NCI-H1436 (cell line): ENCODE data around the gene GPR4.

Experiments used
- DNase-seq: peaks from one replicate; lab custom pipeline; 2025; lab: John Stamatoyannopoulos, UW

The GPR4 gene

DNA sequence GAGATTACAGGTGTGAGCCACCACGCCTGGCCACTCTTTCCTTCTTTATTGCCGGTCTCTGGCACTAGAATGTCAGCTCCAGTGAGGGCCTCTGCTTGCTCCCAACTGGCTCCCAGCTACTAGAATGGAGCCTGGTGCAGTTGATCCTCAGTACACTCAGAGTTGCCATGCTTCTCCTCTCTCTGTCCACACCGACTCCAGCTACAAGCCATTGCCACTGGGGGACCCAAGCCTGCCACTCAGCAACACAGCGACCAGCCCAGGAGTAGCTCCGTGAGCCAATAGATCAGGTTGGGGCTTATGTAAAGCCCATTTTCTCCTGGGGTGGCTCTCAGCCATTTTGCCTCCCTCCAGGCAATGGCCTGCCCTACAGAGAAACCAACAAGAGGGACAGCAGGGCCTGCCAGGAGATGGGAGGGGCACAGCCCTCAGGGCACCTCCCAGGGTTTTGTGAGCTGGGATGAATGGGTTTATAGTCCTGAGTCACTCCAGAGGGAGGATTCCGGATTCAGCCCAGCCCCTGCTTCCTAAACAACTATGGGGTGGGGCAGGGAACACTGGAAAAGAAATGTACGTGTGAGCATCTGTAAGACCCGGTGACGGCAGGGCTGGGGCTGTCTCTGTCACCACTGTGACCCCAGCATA lies 53.9 kb downstream of the GPR4 start:
- DNase-seq = no peak

DNA sequence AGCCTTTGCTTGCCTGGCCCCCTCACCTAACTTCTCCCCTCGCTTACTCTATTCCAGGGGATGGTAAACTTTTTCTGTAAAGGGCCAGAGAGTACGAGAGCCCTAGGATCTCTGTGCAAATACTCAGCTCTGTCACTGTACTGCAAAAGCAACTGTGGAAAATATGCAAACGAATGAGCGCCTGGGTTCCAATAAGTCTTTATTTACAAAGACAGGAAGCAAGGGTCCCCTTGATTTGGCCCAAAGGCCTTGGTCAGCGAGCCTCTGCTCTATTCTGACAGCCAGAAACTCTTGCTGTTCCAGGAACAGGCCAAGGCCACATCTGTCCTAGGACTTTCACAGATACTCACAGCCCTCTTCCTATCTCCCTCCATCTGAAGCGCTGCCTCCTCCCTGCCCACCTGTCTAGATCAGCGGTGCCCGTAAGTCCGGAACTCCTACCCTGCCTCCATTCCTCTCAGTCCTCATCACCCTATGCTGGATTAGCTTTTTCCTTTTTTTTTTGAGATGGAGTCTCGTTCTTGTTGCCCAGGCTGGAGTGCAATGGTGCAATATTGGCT lies 54.7 kb downstream of the GPR4 start:
- no peak for DNase-seq

DNA sequence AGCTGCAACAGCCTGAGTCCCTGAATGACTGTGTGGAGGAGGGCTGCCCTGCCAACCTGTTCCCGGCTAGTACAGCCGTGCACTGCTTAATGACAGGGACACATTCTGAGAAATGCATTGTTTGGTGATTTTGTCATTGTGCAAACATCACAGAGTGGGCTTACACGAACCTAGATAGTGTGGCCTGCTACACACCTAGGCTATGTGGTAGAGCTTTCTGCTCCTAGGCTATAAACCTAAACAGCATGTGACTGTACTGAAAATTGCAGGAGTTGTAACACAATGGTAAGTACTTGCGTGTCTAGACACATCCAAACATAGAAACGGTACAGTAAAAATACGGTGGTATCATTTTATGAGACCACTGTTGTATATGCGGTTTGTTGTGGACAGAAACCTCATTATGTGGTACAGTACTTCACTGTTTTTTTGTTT lies 59.8 kb downstream of the GPR4 start:
- DNase-seq = no peak
